ENCODE measurements around the gene CD99. TPM values are rescaled to one million over a fixed set of nuclear protein-coding genes. Genes with fewer than 3 reads are reported as not detected.
"Not testable (repeated sequence)": the region's sequence is repeated elsewhere in the genome, so short reads cannot be mapped to it uniquely, and the experiment has no call there.

The CD99 gene
- polyA plus RNA-seq, 2 donors, result 133 to 198 TPM

- Histone ChIP-seq H3K27ac (ENCODE audit: low read depth in 2 of 2, low read length in 1 of 2) (no peak overlapping the region), H3K4me3 (ENCODE audit: low read depth in 1 of 2, low read length in 2 of 2) (no peak overlapping the region), H3K36me3 (ENCODE audit: control insufficient read depth in 2 of 2, insufficient read depth in 2 of 2, low read length in 1 of 2) (peaks cover 2 to 18% of the 10 kb centered on the region in 2 donors), H3K27me3 (ENCODE audit: control insufficient read depth in 1 of 2, insufficient read depth in 2 of 2, low read length in 2 of 2) (no peaks in the 10 kb centered on the region), H3K4me1 (ENCODE audit: control insufficient read depth in 2 of 2, insufficient read depth in 2 of 2, low read length in 1 of 2) (no peaks in the 10 kb centered on the region), H3K9me3 (ENCODE audit: control insufficient read depth in 2 of 2, insufficient read depth in 1 of 2, low read depth in 1 of 2, low read length in 1 of 2) (no peaks in the 10 kb centered on the region)
- WGBS, 2 donors, result 90 to 91% methylated on average over 11 of the region's 11 CpGs
Observed at GRCh38 chrX:2740672-2741071, 49.6 kb downstream of the CD99 start.

- Histone ChIP-seq H3K9me3 (ENCODE audit: control insufficient read depth in 2 of 2, insufficient read depth in 1 of 2, low read depth in 1 of 2, low read length in 1 of 2) (no peaks in the 10 kb centered on the region), H3K27me3 (ENCODE audit: control insufficient read depth in 1 of 2, insufficient read depth in 2 of 2, low read length in 2 of 2) (no peaks in the 10 kb centered on the region), H3K4me1 (ENCODE audit: control insufficient read depth in 2 of 2, insufficient read depth in 2 of 2, low read length in 1 of 2) (no peaks in the 10 kb centered on the region), H3K27ac (ENCODE audit: low read depth in 2 of 2, low read length in 1 of 2) (no peak overlapping the region), H3K4me3 (ENCODE audit: low read depth in 1 of 2, low read length in 2 of 2) (no peak overlapping the region), H3K36me3 (ENCODE audit: control insufficient read depth in 2 of 2, insufficient read depth in 2 of 2, low read length in 1 of 2) (peaks cover 2 to 15% of the 10 kb centered on the region in 2 donors)
- 98 to 100% methylated on average over 3 of the region's 3 CpGs for WGBS, 2 donors
Observed at GRCh38 chrX:2741386-2741785, 50.3 kb downstream of the CD99 start.

GRCh38 chrX:2746250-2746649 is 55.2 kb downstream of the CD99 start:
- H3K27me3 ChIP-seq (ENCODE audit: control insufficient read depth in 1 of 2, insufficient read depth in 2 of 2, low read length in 2 of 2); H3K4me1 ChIP-seq (ENCODE audit: control insufficient read depth in 2 of 2, insufficient read depth in 2 of 2, low read length in 1 of 2); H3K4me3 ChIP-seq (ENCODE audit: low read depth in 1 of 2, low read length in 2 of 2); H3K36me3 ChIP-seq (ENCODE audit: control insufficient read depth in 2 of 2, insufficient read depth in 2 of 2, low read length in 1 of 2); H3K27ac ChIP-seq (ENCODE audit: low read depth in 2 of 2, low read length in 1 of 2); H3K9me3 ChIP-seq (ENCODE audit: control insufficient read depth in 2 of 2, insufficient read depth in 1 of 2, low read depth in 1 of 2, low read length in 1 of 2): not testable (repeated sequence)
- 35 to 44% methylated on average over 6 of the region's 6 CpGs for WGBS, 2 donors

- Histone ChIP-seq H3K27me3 (ENCODE audit: control insufficient read depth in 1 of 2, insufficient read depth in 2 of 2, low read length in 2 of 2) (no peaks in the 10 kb centered on the region), H3K27ac (ENCODE audit: low read depth in 2 of 2, low read length in 1 of 2) (no peak overlapping the region), H3K9me3 (ENCODE audit: control insufficient read depth in 2 of 2, insufficient read depth in 1 of 2, low read depth in 1 of 2, low read length in 1 of 2) (no peaks in the 10 kb centered on the region), H3K4me3 (ENCODE audit: low read depth in 1 of 2, low read length in 2 of 2) (no peak overlapping the region), H3K36me3 (ENCODE audit: control insufficient read depth in 2 of 2, insufficient read depth in 2 of 2, low read length in 1 of 2) (peaks cover 0 to 2% of the 10 kb centered on the region in 2 donors), H3K4me1 (ENCODE audit: control insufficient read depth in 2 of 2, insufficient read depth in 2 of 2, low read length in 1 of 2) (no peaks in the 10 kb centered on the region)
- WGBS, 2 donors, result 48 to 69% methylated on average over 8 of the region's 8 CpGs
Observed at GRCh38 chrX:2748171-2748814, 57.2 kb downstream of the CD99 start.

- 6 to 57% methylated on average over 1 of the region's 1 CpG for WGBS, 2 donors
- H3K9me3 ChIP-seq (ENCODE audit: control insufficient read depth in 2 of 2, insufficient read depth in 1 of 2, low read depth in 1 of 2, low read length in 1 of 2), result no peaks in the 10 kb centered on the region
- H3K27ac ChIP-seq (ENCODE audit: low read depth in 2 of 2, low read length in 1 of 2), result no peak overlapping the region
- no peaks in the 10 kb centered on the region for H3K27me3 ChIP-seq (ENCODE audit: control insufficient read depth in 1 of 2, insufficient read depth in 2 of 2, low read length in 2 of 2)
- no peaks in the 10 kb centered on the region for H3K4me1 ChIP-seq (ENCODE audit: control insufficient read depth in 2 of 2, insufficient read depth in 2 of 2, low read length in 1 of 2)
- H3K4me3 ChIP-seq (ENCODE audit: low read depth in 1 of 2, low read length in 2 of 2), result no peak overlapping the region
- no peaks in the 10 kb centered on the region for H3K36me3 ChIP-seq (ENCODE audit: control insufficient read depth in 2 of 2, insufficient read depth in 2 of 2, low read length in 1 of 2)
Observed at GRCh38 chrX:2748815-2749188, 57.7 kb downstream of the CD99 start.

GRCh38 chrX:2751291-2751690 is 60.2 kb downstream of the CD99 start:
- no peaks in the 10 kb centered on the region for H3K27me3 ChIP-seq (ENCODE audit: control insufficient read depth in 1 of 2, insufficient read depth in 2 of 2, low read length in 2 of 2)

GRCh38 chrX:2751874-2752300 is 60.8 kb downstream of the CD99 start, which contains the start of gene XG:
Gene XG (plus strand): TSS chrX:2752040. CDS start chrX:2752275, 235 bp downstream.
- WGBS, 2 donors, result 43 to 54% methylated on average over 11 of the region's 11 CpGs

More at GRCh38 chrX:2751291-2751690, 60.2 kb downstream of the CD99 start:
- no peaks in the 10 kb centered on the region for H3K9me3 ChIP-seq (ENCODE audit: control insufficient read depth in 2 of 2, insufficient read depth in 1 of 2, low read depth in 1 of 2, low read length in 1 of 2)
- no peaks in the 10 kb centered on the region for H3K4me1 ChIP-seq (ENCODE audit: control insufficient read depth in 2 of 2, insufficient read depth in 2 of 2, low read length in 1 of 2)
- 34 to 40% methylated on average over 3 of the region's 3 CpGs for WGBS, 2 donors
- H3K36me3 ChIP-seq (ENCODE audit: control insufficient read depth in 2 of 2, insufficient read depth in 2 of 2, low read length in 1 of 2), result no peaks in the 10 kb centered on the region
- H3K27ac ChIP-seq (ENCODE audit: low read depth in 2 of 2, low read length in 1 of 2), result no peak overlapping the region
- no peak overlapping the region for H3K4me3 ChIP-seq (ENCODE audit: low read depth in 1 of 2, low read length in 2 of 2)

GRCh38 chrX:2752441-2752840 is 61.3 kb downstream of the CD99 start:
- peak overlapping the region in 1 of 2 donors; percentile 63 for H3K27ac ChIP-seq (ENCODE audit: low read depth in 2 of 2, low read length in 1 of 2)

More at GRCh38 chrX:2751874-2752300, 60.8 kb downstream of the CD99 start, which contains the start of gene XG:
- H3K27me3 ChIP-seq (ENCODE audit: control insufficient read depth in 1 of 2, insufficient read depth in 2 of 2, low read length in 2 of 2); H3K36me3 ChIP-seq (ENCODE audit: control insufficient read depth in 2 of 2, insufficient read depth in 2 of 2, low read length in 1 of 2); H3K9me3 ChIP-seq (ENCODE audit: control insufficient read depth in 2 of 2, insufficient read depth in 1 of 2, low read depth in 1 of 2, low read length in 1 of 2); H3K4me1 ChIP-seq (ENCODE audit: control insufficient read depth in 2 of 2, insufficient read depth in 2 of 2, low read length in 1 of 2): not testable (repeated sequence)
- Histone ChIP-seq H3K27ac (ENCODE audit: low read depth in 2 of 2, low read length in 1 of 2) (peak within 1 kb of the TSS; percentile 42 to 63), H3K4me3 (ENCODE audit: low read depth in 1 of 2, low read length in 2 of 2) (peak within 1 kb of the TSS; percentile 19 to 43)

GRCh38 chrX:2755163-2755715 is 64.1 kb downstream of the CD99 start:
- not testable (repeated sequence) for H3K9me3 ChIP-seq (ENCODE audit: control insufficient read depth in 2 of 2, insufficient read depth in 1 of 2, low read depth in 1 of 2, low read length in 1 of 2); H3K4me3 ChIP-seq (ENCODE audit: low read depth in 1 of 2, low read length in 2 of 2); H3K27me3 ChIP-seq (ENCODE audit: control insufficient read depth in 1 of 2, insufficient read depth in 2 of 2, low read length in 2 of 2); H3K27ac ChIP-seq (ENCODE audit: low read depth in 2 of 2, low read length in 1 of 2); H3K36me3 ChIP-seq (ENCODE audit: control insufficient read depth in 2 of 2, insufficient read depth in 2 of 2, low read length in 1 of 2); H3K4me1 ChIP-seq (ENCODE audit: control insufficient read depth in 2 of 2, insufficient read depth in 2 of 2, low read length in 1 of 2)
- 71 to 79% methylated on average over 5 of the region's 5 CpGs for WGBS, 2 donors

More at GRCh38 chrX:2752441-2752840, 61.3 kb downstream of the CD99 start:
- H3K4me3 ChIP-seq (ENCODE audit: low read depth in 1 of 2, low read length in 2 of 2), result peak overlapping the region; percentile 19
- H3K36me3 ChIP-seq (ENCODE audit: control insufficient read depth in 2 of 2, insufficient read depth in 2 of 2, low read length in 1 of 2); H3K27me3 ChIP-seq (ENCODE audit: control insufficient read depth in 1 of 2, insufficient read depth in 2 of 2, low read length in 2 of 2); H3K9me3 ChIP-seq (ENCODE audit: control insufficient read depth in 2 of 2, insufficient read depth in 1 of 2, low read depth in 1 of 2, low read length in 1 of 2); H3K4me1 ChIP-seq (ENCODE audit: control insufficient read depth in 2 of 2, insufficient read depth in 2 of 2, low read length in 1 of 2): not testable (repeated sequence)
- WGBS, 2 donors, result 40 to 68% methylated on average over 5 of the region's 7 CpGs

- WGBS, 2 donors, result 70 to 79% methylated on average over 10 of the region's 10 CpGs
- no peaks in the 10 kb centered on the region for H3K36me3 ChIP-seq (ENCODE audit: control insufficient read depth in 2 of 2, insufficient read depth in 2 of 2, low read length in 1 of 2)
- no peaks in the 10 kb centered on the region for H3K9me3 ChIP-seq (ENCODE audit: control insufficient read depth in 2 of 2, insufficient read depth in 1 of 2, low read depth in 1 of 2, low read length in 1 of 2)
- no peaks in the 10 kb centered on the region for H3K27me3 ChIP-seq (ENCODE audit: control insufficient read depth in 1 of 2, insufficient read depth in 2 of 2, low read length in 2 of 2)
- H3K27ac ChIP-seq (ENCODE audit: low read depth in 2 of 2, low read length in 1 of 2), result no peak overlapping the region
- no peak overlapping the region for H3K4me3 ChIP-seq (ENCODE audit: low read depth in 1 of 2, low read length in 2 of 2)
- no peaks in the 10 kb centered on the region for H3K4me1 ChIP-seq (ENCODE audit: control insufficient read depth in 2 of 2, insufficient read depth in 2 of 2, low read length in 1 of 2)
Observed at GRCh38 chrX:2756548-2756947, 65.5 kb downstream of the CD99 start.

All from esophagus (tissue), 2 donors.